Peyer's patch (tissue), 4 donors: ENCODE data around the gene SCFD1.

Source experiments
- CTCF ChIP-seq, 6 experiments: fragments of 450-650 bp in 4 of 6; fragments of 200-600 bp in 2 of 6; sonication (generic) in 1 of 6; IDR thresholded peaks; one replicate each; pipeline ENCODE4 v1.5.1; 2017 to 2019; ENCODE audit warnings: antibody characterized with exemption in 6 of 6, mild to moderate bottlenecking in 3 of 6, moderate library complexity in 1 of 6
- POLR2A ChIP-seq, 2 donors: fragments of 450-650 bp; IDR thresholded peaks; one replicate each; pipeline ENCODE4 v1.5.1; 2017; ENCODE audit warnings: antibody characterized with exemption in 2 of 2, mild to moderate bottlenecking in 2 of 2, moderate library complexity in 2 of 2

GRCh38 chr14:30757082-30757481, 135.0 kb downstream of the SCFD1 start:
- no peak for TF ChIP-seq CTCF (IDR thresholded peaks at IDR 0.05)
- TF ChIP-seq POLR2A (IDR thresholded peaks at IDR 0.05): no peak
